ENCODE data around the gene SPOCK1. TPM values are rescaled to one million over a fixed set of nuclear protein-coding genes. Genes with fewer than 3 reads are reported as not detected.

The SPOCK1 gene
- total and polyA plus RNA-seq, 2 of the 4 experiments (the other 2 are of a cell fraction) = 5.0 to 20.3 TPM

DNA sequence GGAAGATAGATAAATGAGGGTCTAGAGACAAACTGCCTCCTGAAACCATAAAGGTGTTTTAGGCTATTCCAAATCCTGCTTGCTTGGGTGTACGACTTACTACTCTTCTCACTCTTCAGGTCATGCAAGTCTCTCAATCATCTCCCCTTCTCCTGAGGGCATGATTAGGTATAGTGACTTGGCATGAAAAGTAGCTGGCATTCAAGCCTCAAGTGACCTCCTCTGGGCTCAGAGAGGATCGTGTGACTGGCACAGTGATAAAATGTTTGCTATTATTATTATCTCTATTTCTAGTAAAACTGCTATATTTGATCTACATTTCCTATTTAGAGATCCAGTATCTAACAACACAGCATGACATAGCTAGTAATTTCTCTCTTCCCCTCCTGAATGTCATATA is 494.8 kb downstream of the SPOCK1 start:
- intact Hi-C loops (cut with micrococcal nuclease) (no loop called here), dilution Hi-C loops (cut with HindIII; ENCODE audit: low sequenced_read_pairs, unreplicated experiment) (no loop called here), in situ Hi-C loops (cut with MboI; ENCODE audit: low sequenced_read_pairs) (no loop called here)
- WGBS, 2 experiments (ENCODE audit: extremely low coverage in 2 of 2, insufficient read length in 1 of 2) = no CpG with 5 or more reads among the region's 2 CpGs
- no peak overlapping the region for H2BK20ac ChIP-seq (ENCODE audit: low read depth, low read length)
- ChIA-PET POLR2A (ENCODE audit: unreplicated experiment) (no interaction called here), CTCF (interaction anchor here (0.8 kb wide), 1 partner anchor 26 kb away, joined by 3 read pairs; no protein-coding TSS in a partner anchor)
- no peak overlapping the region for H4K8ac ChIP-seq (ENCODE audit: low read depth in 2 of 2, low read length in 2 of 2)
- no peak overlapping the region for H3K56ac ChIP-seq (ENCODE audit: extremely low read depth, insufficient read depth, low read length)
- H3K18ac ChIP-seq (ENCODE audit: low read depth, low read length) = no peak overlapping the region
- peaks cover 3% of the 10 kb centered on the region for H3K9me3 ChIP-seq (ENCODE audit: control insufficient read depth, insufficient read depth, low read length)
- no peaks in the 10 kb centered on the region for H4K20me1 ChIP-seq (ENCODE audit: insufficient read depth, low read length)
- DNase-seq (no peak), ATAC-seq (ENCODE audit: low read depth) (no peak)
- H2AK5ac ChIP-seq (ENCODE audit: low read depth, low read length) = no peak overlapping the region
- no peak overlapping the region for H2BK5ac ChIP-seq (ENCODE audit: low read depth, low read length, poor library complexity, severe bottlenecking)
- no peak overlapping the region for H4K91ac ChIP-seq (ENCODE audit: insufficient read depth, low read depth, low read length)
- no peaks in the 10 kb centered on the region for H3K36me3 ChIP-seq (ENCODE audit: control insufficient read depth, insufficient read depth, low read length)
- H3K9me1 ChIP-seq (ENCODE audit: insufficient read depth, low read length) = no peaks in the 10 kb centered on the region
- no peak overlapping the region for H3K4me2 ChIP-seq (ENCODE audit: low read depth, low read length)
- no peak overlapping the region for H4K5ac ChIP-seq (ENCODE audit: low read depth, low read length)
- no peak overlapping the region for H2AK9ac ChIP-seq (replicated peaks; ENCODE audit: low read depth, low read length, poor library complexity)
- no peak overlapping the region for H3K27ac ChIP-seq (ENCODE audit: insufficient read depth, low read length)
- H2AFZ ChIP-seq (replicated peaks; ENCODE audit: low read length, poor library complexity) = no peak overlapping the region
- H2BK120ac ChIP-seq (ENCODE audit: low read depth, low read length) = no peak overlapping the region
- H3K14ac ChIP-seq (replicated peaks; ENCODE audit: low read depth, low read length) = no peak overlapping the region
- no peaks in the 10 kb centered on the region for H3K79me1 ChIP-seq (ENCODE audit: low read depth in 1 of 2, low read length in 2 of 2)
- no peak overlapping the region for H2BK15ac ChIP-seq (ENCODE audit: low read depth, low read length)
- H3K27me3 ChIP-seq (ENCODE audit: control insufficient read depth, insufficient read depth, low read length) = no peaks in the 10 kb centered on the region
- no peak overlapping the region for H3K4me3 ChIP-seq (ENCODE audit: insufficient read depth, low read depth, low read length)
- H3K4ac ChIP-seq (ENCODE audit: low read depth, low read length) = no peak overlapping the region
- no peak overlapping the region for H3K9ac ChIP-seq (ENCODE audit: low read depth, low read length)
- TF ChIP-seq CHD1 (IDR thresholded peaks at IDR 0.05; ENCODE audit: low read depth, low read length) = no peak
- TF ChIP-seq, protein P1, sequence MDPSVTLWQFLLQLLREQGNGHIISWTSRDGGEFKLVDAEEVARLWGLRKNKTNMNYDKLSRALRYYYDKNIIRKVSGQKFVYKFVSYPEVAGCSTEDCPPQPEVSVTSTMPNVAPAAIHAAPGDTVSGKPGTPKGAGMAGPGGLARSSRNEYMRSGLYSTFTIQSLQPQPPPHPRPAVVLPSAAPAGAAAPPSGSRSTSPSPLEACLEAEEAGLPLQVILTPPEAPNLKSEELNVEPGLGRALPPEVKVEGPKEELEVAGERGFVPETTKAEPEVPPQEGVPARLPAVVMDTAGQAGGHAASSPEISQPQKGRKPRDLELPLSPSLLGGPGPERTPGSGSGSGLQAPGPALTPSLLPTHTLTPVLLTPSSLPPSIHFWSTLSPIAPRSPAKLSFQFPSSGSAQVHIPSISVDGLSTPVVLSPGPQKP (IDR thresholded peaks at IDR 0.05; ENCODE audit: borderline replicate concordance, low read depth, low read length) = no peak
- TF ChIP-seq, protein P2, sequence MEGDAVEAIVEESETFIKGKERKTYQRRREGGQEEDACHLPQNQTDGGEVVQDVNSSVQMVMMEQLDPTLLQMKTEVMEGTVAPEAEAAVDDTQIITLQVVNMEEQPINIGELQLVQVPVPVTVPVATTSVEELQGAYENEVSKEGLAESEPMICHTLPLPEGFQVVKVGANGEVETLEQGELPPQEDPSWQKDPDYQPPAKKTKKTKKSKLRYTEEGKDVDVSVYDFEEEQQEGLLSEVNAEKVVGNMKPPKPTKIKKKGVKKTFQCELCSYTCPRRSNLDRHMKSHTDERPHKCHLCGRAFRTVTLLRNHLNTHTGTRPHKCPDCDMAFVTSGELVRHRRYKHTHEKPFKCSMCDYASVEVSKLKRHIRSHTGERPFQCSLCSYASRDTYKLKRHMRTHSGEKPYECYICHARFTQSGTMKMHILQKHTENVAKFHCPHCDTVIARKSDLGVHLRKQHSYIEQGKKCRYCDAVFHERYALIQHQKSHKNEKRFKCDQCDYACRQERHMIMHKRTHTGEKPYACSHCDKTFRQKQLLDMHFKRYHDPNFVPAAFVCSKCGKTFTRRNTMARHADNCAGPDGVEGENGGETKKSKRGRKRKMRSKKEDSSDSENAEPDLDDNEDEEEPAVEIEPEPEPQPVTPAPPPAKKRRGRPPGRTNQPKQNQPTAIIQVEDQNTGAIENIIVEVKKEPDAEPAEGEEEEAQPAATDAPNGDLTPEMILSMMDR (conservative IDR thresholded peaks at IDR 0.05; ENCODE audit: low read depth, low read length) = no peak
- TF ChIP-seq RAD21 (IDR thresholded peaks at IDR 0.05; ENCODE audit: low read length) = no peak
- BruUV-seq (replicated peaks) = no TSS peak
- H3K23ac ChIP-seq (ENCODE audit: low read depth, low read length) = no peak overlapping the region
- H3K4me1 ChIP-seq (ENCODE audit: control insufficient read depth, insufficient read depth, low read length) = no peaks in the 10 kb centered on the region

Measured in IMR-90 (cell line).